NOMO-1 treated with DMSO at 0.1 percent for 48 hours (cell line): Measurements from ENCODE around the gene COX17.
"Not testable (repeated sequence)": the region's sequence is repeated elsewhere in the genome, so short reads cannot be mapped to it uniquely, and the experiment has no call there.

Source experiments
- DNase-seq: peaks from one replicate; lab custom pipeline; 2025; ENCODE audit not compliant: unreplicated experiment; lab: John Stamatoyannopoulos, UW

COX17 gene

GRCh38 chr3:119676771-119677640 lies at the start of gene COX17:
Gene COX17, minus strand, starts transcription at chr3:119677406. Its CDS starts 96 bp downstream, at chr3:119677310.
- DNase-seq = peak; percentile 97

GRCh38 chr3:119726909-119727308 lies 49.7 kb upstream of the COX17 start:
- DNase-seq = no peak

- DNase-seq = peak; percentile 69
Observed at GRCh38 chr3:119723022-119723421, 45.8 kb upstream of the COX17 start.

GRCh38 chr3:119717520-119717919 lies 40.3 kb upstream of the COX17 start:
- no peak for DNase-seq

- DNase-seq = no peak
Observed at GRCh38 chr3:119716998-119717397, 39.8 kb upstream of the COX17 start.

- no peak for DNase-seq
Observed at GRCh38 chr3:119715105-119715504, 37.9 kb upstream of the COX17 start.

GRCh38 chr3:119703820-119704531 lies 26.8 kb upstream of the COX17 start:
- no peak for DNase-seq

GRCh38 chr3:119702530-119703527 lies 25.6 kb upstream of the COX17 start, which contains the start of gene CFAP91:
Gene CFAP91, plus strand, starts transcription at chr3:119703022. Its CDS starts 77 bp downstream, at chr3:119703099.
- DNase-seq = peak; percentile 88

- DNase-seq = no peak
Observed at GRCh38 chr3:119700920-119701734, 23.9 kb upstream of the COX17 start.

GRCh38 chr3:119700269-119700919 lies 23.2 kb upstream of the COX17 start:
- DNase-seq = peak; percentile 36

- no peak for DNase-seq
Observed at GRCh38 chr3:119697394-119697793, 20.2 kb upstream of the COX17 start.

GRCh38 chr3:119695480-119695879 lies 18.3 kb upstream of the COX17 start:
- DNase-seq = no peak

GRCh38 chr3:119690043-119690656 lies 12.9 kb upstream of the COX17 start:
- no peak for DNase-seq

- DNase-seq = no peak
Observed at GRCh38 chr3:119683421-119683820, 6.2 kb upstream of the COX17 start.

- DNase-seq = peak; percentile 12
Observed at GRCh38 chr3:119681279-119681678, 4.1 kb upstream of the COX17 start.

- DNase-seq = no peak
Observed at GRCh38 chr3:119679874-119680273, 2.7 kb upstream of the COX17 start.

- not testable (repeated sequence) for DNase-seq
Observed at GRCh38 chr3:119678209-119678608, 1.0 kb upstream of the COX17 start.

- no peak for DNase-seq
Observed at GRCh38 chr3:119677641-119677934, 382 bp upstream of the COX17 start.

GRCh38 chr3:119676020-119676419 lies 1.2 kb downstream of the COX17 start:
- DNase-seq = no peak
